ENCODE measurements around the gene GJA9.
A peak's percentile ranks its signal among the peaks of the same experiment; 100 is the strongest.

The GJA9 gene

DNA sequence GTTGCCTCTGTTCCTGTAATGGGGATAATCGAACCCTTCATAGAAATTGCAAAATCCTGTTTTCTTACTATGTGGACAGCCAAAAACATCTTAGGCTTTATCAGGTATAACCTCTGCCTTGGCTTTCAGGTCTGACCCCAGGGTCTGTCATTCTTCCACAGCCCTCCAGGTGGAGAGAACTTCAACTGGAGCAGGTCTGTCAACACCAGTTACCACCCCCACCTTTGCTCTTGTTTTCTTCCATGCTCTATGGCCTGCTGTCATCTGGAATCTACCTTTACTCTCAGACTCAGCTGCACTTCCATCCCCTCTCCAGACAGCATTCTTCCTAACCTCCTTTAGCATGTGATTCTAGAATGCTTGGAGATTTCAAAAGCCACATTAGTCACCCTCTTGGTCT is 10.4 kb upstream of the GJA9 start:
- Mint-ChIP-seq H3K27ac (no peak overlapping the region), H3K36me3 (ENCODE audit: low read depth) (no peaks in the 10 kb centered on the region), H3K4me3 (no peak overlapping the region), H3K4me1 (no peaks in the 10 kb centered on the region), H3K9me3 (no peaks in the 10 kb centered on the region), H3K27me3 (ENCODE audit: low read depth, poor library complexity) (peaks cover 7% of the 10 kb centered on the region)
- TF ChIP-seq, protein P1, sequence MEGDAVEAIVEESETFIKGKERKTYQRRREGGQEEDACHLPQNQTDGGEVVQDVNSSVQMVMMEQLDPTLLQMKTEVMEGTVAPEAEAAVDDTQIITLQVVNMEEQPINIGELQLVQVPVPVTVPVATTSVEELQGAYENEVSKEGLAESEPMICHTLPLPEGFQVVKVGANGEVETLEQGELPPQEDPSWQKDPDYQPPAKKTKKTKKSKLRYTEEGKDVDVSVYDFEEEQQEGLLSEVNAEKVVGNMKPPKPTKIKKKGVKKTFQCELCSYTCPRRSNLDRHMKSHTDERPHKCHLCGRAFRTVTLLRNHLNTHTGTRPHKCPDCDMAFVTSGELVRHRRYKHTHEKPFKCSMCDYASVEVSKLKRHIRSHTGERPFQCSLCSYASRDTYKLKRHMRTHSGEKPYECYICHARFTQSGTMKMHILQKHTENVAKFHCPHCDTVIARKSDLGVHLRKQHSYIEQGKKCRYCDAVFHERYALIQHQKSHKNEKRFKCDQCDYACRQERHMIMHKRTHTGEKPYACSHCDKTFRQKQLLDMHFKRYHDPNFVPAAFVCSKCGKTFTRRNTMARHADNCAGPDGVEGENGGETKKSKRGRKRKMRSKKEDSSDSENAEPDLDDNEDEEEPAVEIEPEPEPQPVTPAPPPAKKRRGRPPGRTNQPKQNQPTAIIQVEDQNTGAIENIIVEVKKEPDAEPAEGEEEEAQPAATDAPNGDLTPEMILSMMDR (IDR thresholded peaks at IDR 0.05): no peak
- DNase-seq: no peak

DNA sequence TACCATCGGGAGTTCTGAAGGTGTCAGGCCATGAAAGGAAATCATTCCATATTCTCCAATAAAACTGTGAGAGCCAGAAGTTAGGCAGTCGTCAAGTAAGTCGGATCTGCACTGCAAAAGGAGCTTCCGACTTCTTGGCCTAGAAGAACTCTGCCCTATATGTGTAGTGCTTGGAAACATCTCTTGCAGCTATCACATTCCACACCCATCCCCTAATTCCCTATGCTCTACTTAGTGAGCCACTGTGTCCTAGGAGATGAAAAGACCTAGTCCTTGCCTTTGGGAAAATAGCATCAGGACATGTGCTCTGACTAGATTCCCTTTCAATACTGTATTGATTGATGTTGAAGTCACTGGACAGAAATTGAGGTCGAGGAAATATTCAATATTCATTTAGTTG is 8.2 kb upstream of the GJA9 start:
- Mint-ChIP-seq H3K9me3 (no peaks in the 10 kb centered on the region), H3K4me3 (no peak overlapping the region), H3K4me1 (no peaks in the 10 kb centered on the region), H3K27me3 (ENCODE audit: low read depth, poor library complexity) (peaks cover 12% of the 10 kb centered on the region), H3K27ac (no peak overlapping the region), H3K36me3 (ENCODE audit: low read depth) (no peaks in the 10 kb centered on the region)
- TF ChIP-seq, protein P1 (IDR thresholded peaks at IDR 0.05): no peak
- no peak for DNase-seq

DNA sequence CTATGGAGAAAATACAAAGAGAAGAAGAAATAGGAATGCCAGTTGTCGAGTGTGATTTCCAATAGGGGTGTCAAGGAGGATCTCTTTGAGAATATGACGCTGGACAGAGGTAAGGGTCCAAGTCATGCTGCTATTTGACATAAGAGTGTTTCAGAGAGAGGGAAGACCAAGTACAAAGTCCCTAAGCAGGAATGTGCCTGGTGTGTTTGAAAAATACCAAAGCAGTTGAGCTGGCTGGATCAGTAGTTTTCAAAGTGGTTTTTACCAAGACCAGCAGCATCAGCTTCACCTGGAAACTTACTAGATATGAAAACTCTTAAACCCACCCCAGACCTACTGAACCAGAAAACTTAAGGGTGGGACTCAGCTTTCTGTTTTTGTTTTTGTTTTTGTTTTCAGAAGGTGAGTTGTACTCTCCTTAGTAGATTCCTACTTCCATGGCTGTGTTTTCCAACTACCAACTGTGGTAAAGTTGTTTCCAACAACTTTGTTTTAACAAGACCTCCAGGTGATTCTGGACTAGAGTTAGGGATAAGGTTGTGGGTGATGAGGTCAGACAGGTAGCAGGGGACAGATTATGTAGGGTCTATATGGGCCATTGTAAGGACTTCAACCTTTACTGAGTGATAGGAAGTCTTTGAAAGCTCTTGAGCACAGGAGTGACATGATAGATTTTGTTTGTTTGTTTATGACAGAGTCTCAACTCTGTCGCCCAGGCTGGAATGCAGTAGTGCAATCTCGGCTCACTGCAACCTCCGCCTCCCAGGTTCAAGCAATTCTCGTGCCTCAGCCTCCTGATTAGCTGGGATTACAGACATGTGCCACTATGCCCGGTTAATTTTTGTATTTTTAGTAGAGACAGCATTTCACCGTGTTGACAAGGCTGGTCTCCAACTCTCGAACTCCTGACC is 7.3 kb upstream of the GJA9 start:
- peaks cover 12% of the 10 kb centered on the region for H3K27me3 Mint-ChIP-seq (ENCODE audit: low read depth, poor library complexity)
- no peaks in the 10 kb centered on the region for H3K36me3 Mint-ChIP-seq (ENCODE audit: low read depth)
- no peak overlapping the region for H3K4me3 Mint-ChIP-seq
- TF ChIP-seq, protein P1 (IDR thresholded peaks at IDR 0.05): no peak
- no peak overlapping the region for H3K27ac Mint-ChIP-seq
- no peaks in the 10 kb centered on the region for H3K9me3 Mint-ChIP-seq
- no peak for DNase-seq
- H3K4me1 Mint-ChIP-seq: no peaks in the 10 kb centered on the region

DNA sequence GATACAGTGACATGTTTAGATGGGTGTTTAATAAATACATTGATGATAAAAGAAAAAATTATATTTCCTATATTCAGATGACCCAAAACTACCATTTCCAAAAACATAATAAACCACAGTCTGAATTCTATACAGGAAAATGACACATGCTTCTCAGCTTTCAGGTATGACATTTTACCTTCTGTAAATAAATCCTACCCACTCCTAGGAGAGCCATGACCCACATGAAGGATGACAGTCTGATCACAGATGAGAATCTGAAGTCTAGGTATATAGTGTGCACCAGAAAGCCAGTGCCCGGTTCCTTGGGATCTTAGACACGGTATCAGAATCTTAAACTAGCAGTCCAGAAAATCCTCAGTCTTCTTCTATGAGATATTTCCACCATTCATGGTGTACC is 3.7 kb upstream of the GJA9 start:
- TF ChIP-seq, protein P1 (IDR thresholded peaks at IDR 0.05): no peak
- Mint-ChIP-seq H3K27me3 (ENCODE audit: low read depth, poor library complexity) (peaks cover 9% of the 10 kb centered on the region), H3K4me1 (no peaks in the 10 kb centered on the region), H3K36me3 (ENCODE audit: low read depth) (no peaks in the 10 kb centered on the region), H3K27ac (no peak overlapping the region), H3K4me3 (no peak overlapping the region), H3K9me3 (no peaks in the 10 kb centered on the region)
- no peak for DNase-seq

DNA sequence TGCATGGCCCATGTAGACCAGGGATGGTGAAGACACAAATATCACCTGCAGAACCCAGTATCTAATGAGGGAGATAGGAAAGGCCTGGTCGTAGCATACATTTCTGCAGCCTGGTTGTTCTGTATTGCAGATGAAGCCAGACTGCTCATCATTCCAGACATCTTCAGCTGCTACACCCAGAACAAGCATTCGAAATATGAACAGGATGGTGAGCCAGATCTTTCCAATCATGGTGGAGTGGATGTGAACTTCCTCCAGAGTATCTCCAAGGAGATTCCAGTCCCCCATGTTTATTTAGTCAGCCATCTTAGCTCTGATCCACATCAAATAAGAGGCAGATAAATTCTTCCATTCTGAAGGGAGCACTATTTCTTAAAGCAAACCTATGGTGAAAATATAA is 5.6 kb downstream of the GJA9 start:
- DNase-seq: no peak
- Mint-ChIP-seq H3K4me1 (peaks cover 28% of the 10 kb centered on the region), H3K36me3 (ENCODE audit: low read depth) (peaks cover 9% of the 10 kb centered on the region), H3K27me3 (ENCODE audit: low read depth, poor library complexity) (no peaks in the 10 kb centered on the region), H3K4me3 (peak overlapping the region; percentile 15), H3K27ac (peak overlapping the region; percentile 37), H3K9me3 (no peaks in the 10 kb centered on the region)
- TF ChIP-seq, protein P1 (IDR thresholded peaks at IDR 0.05): no peak
